NCI-H345 treated with DMSO at 0.1 percent for 48 hours (cell line): ENCODE measurements around the gene BRD8.

Experiments
- DNase-seq: peaks from one replicate; lab custom pipeline; 2025; ENCODE audit not compliant: unreplicated experiment; lab: John Stamatoyannopoulos, UW

BRD8 gene

GRCh38 chr5:138105709-138106108 lies 72.7 kb downstream of the BRD8 start:
- no peak for DNase-seq

DNA sequence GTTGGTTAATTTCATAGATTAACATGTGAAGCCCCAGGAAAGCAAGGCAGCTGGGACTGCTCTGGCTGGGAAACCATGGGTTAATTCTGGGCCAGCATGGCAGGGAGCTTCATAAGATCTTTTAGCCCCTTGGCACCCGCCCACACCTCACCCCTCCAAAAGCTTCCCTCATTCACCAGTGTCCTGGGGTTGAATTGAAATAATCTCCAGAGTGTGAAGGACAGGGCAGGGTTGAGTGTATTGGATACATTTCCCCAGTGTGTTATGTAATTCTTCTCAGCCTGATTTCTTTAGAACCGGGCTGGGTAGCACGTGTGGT lies 75.2 kb downstream of the BRD8 start:
- DNase-seq, result no peak

DNA sequence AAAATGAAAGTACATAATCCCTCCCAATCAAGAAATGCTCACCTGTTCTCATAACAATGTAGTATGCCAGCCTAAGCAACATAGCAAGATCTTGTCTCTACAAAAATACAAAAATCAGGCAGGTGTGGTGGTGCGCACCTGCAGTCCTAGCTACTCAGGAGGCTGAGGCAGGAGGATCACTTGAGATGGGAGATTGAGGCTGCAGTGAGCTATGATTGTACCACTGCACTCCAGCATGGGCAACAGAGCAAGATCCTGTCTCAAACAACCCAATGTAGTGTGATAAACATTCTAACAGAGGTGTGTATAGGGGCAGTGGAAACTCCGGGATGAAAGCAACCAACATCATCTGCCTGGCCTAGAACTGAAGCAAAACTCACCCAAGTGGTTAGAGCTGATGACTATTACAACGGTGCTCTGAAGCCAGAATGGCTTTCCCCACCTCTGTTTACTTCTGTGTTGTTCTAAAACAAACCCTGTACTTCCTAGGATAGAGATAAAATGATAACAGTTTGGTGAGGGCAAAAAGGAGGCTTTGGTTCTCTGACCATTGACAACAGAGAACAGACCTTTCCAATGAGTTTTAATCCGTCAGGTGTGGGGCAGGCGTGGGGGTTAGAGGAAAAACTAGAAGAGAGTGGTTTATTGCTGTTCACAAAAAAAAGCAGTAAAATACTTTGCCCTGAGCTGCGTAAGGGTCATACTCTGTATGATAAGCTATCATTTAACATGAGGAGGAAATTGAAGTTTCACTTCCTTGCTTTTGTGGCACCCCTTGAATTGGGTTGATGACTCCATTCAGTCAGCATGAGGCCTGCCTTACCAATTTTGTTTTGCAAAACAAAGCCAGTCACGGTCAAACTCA lies 75.7 kb downstream of the BRD8 start:
- no peak for DNase-seq

- DNase-seq, result no peak
Observed at GRCh38 chr5:138096997-138097828, 81.2 kb downstream of the BRD8 start.

- DNase-seq, result no peak
Observed at GRCh38 chr5:138096363-138096762, 82.1 kb downstream of the BRD8 start.

- DNase-seq, result no peak
Observed at GRCh38 chr5:138095100-138095907, 83.1 kb downstream of the BRD8 start.

- no peak for DNase-seq
Observed at GRCh38 chr5:138093036-138093435, 85.4 kb downstream of the BRD8 start.

GRCh38 chr5:138092301-138092700 lies 86.1 kb downstream of the BRD8 start:
- DNase-seq, result no peak

DNA sequence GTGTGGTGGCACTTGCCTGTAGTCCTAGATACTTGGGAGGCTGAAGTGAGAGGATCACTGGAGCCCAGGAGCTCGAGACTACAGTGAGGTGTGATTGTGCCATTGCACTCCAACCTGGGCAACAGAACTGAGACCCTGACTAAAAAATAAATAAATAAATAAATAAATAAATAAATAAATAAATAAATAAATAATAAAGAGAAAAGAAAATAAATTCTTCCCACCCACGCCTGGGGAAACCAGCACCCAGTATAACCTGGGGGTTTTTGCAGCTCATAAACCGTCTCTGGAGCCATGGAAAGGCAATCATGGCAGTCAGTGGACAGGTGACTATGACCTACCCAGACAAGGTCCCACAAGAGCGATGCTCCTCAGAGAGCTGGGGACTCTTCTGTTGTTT lies 86.7 kb downstream of the BRD8 start:
- DNase-seq, result no peak
